GM19239 (cell line): Measurements from ENCODE around the gene USF1.
"Not testable (repeated sequence)": the region's sequence is repeated elsewhere in the genome, so short reads cannot be mapped to it uniquely, and the experiment has no call there.

Experiments used
- DNase-seq: peaks from one replicate; pipeline ENCODE4 v3.0.0; 2011; ENCODE audit warnings: low spot score; ENCODE audit not compliant: insufficient read length
- FAIRE-seq: peaks from 2 replicates; lab custom pipeline; 2011; peaks lifted over from hg19 to GRCh38; lab: Jason Lieb, UNC

USF1 gene

GRCh38 chr1:161080441-161081405 is 34.9 kb upstream of the USF1 start:
- FAIRE-seq (no peak), DNase-seq (no peak)

GRCh38 chr1:161079436-161080110 is 33.8 kb upstream of the USF1 start:
- no peak for FAIRE-seq
- no peak for DNase-seq

- no peak for DNase-seq
- FAIRE-seq, result no peak
Observed at GRCh38 chr1:161077426-161077825, 31.6 kb upstream of the USF1 start.

- DNase-seq, result no peak
- FAIRE-seq, result no peak
Observed at GRCh38 chr1:161076410-161076809, 30.6 kb upstream of the USF1 start.

GRCh38 chr1:161074676-161075368 is 29.0 kb upstream of the USF1 start:
- DNase-seq (no peak), FAIRE-seq (no peak)

- FAIRE-seq, result no peak
- no peak for DNase-seq
Observed at GRCh38 chr1:161073474-161074121, 27.8 kb upstream of the USF1 start.

- FAIRE-seq, result no peak
Observed at GRCh38 chr1:161072751-161073449, 27.1 kb upstream of the USF1 start.

GRCh38 chr1:161071886-161072371 is 26.2 kb upstream of the USF1 start:
- DNase-seq, result peak; percentile 75
- FAIRE-seq, result peak; percentile 68

More at GRCh38 chr1:161072751-161073449, 27.1 kb upstream of the USF1 start:
- DNase-seq, result no peak

GRCh38 chr1:161070761-161071160 is 25.0 kb upstream of the USF1 start:
- DNase-seq (no peak), FAIRE-seq (no peak)

- DNase-seq (peak; percentile 94), FAIRE-seq (peak; percentile 99)
Observed at GRCh38 chr1:161069731-161070270, 24.0 kb upstream of the USF1 start, which contains the start of gene ARHGAP30. Gene ARHGAP30 (minus strand): TSS chr1:161069891. CDS start chr1:161069624, 267 bp downstream.

GRCh38 chr1:161069241-161069640 is 23.5 kb upstream of the USF1 start:
- DNase-seq (no peak), FAIRE-seq (peak; percentile 73)

GRCh38 chr1:161068306-161069234 is 22.8 kb upstream of the USF1 start:
- peak; percentile 99 for FAIRE-seq

GRCh38 chr1:161066694-161067093 is 20.9 kb upstream of the USF1 start:
- FAIRE-seq, result peak; percentile 31
- DNase-seq, result no peak

More at GRCh38 chr1:161068306-161069234, 22.8 kb upstream of the USF1 start:
- peak; percentile 81 for DNase-seq

- DNase-seq, FAIRE-seq: not testable (repeated sequence)
Observed at GRCh38 chr1:161065681-161066080, 19.9 kb upstream of the USF1 start.

- DNase-seq, FAIRE-seq: not testable (repeated sequence)
Observed at GRCh38 chr1:161063936-161064335, 18.2 kb upstream of the USF1 start.

- DNase-seq, result no peak
- no peak for FAIRE-seq
Observed at GRCh38 chr1:161061419-161061818, 15.6 kb upstream of the USF1 start.

- FAIRE-seq, result no peak
- no peak for DNase-seq
Observed at GRCh38 chr1:161059293-161059692, 13.5 kb upstream of the USF1 start.

GRCh38 chr1:161054805-161055204 is 9.0 kb upstream of the USF1 start:
- no peak for DNase-seq
- no peak for FAIRE-seq
